HG02884 (cell line): ENCODE data around the gene PACRG.

Experiments
- ATAC-seq: cut with Tn5 transposase; IDR thresholded peaks from one replicate; pipeline ENCODE4 v1.9.1; 2021; ENCODE audit warnings: mild to moderate bottlenecking, moderate library complexity; ENCODE audit not compliant: unreplicated experiment

Gene PACRG

DNA sequence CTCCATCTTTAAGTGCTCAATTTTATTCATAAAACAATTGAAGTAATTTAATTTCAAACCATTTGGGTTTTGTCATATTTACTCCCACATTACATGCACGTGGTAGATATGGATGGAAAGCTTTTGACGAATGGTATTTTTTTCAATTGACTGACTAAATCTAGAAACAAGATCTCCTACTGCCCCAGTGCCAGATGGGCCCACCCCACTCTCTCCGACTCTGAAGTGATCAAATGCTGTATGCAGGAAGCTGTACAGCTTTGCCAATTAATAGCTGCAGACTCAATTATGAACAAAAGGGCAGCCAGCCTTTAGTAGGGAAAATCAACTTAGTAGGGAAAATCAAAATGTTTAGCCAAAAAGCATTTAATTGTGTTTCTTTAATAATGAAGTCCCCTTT lies 46.2 kb downstream of the PACRG start:
- ATAC-seq, result no peak

DNA sequence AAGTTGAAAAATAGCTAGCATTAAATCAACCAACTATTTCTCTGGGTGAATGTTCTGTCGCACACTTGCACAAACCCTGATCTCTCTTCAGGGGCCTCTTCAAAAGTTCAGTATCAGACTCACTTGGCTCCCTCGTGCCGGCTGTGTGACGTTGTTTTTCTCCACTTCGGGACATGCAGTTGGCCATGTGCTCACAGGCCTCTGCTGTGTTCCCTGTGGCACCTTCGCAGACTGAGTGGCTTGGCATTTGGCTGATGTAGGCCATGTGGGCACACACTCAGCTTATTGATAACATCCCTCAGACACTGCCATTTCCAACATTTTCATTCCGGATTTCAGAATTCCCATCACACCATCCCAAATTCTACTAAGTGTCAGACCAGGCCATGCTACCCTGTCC lies 49.3 kb downstream of the PACRG start:
- ATAC-seq, result no peak

- no peak for ATAC-seq
Observed at GRCh38 chr6:162778603-162779002, 50.8 kb downstream of the PACRG start.

GRCh38 chr6:162785632-162786242 lies 58.0 kb downstream of the PACRG start:
- ATAC-seq, result no peak

GRCh38 chr6:162798546-162799266 lies 70.9 kb downstream of the PACRG start:
- no peak for ATAC-seq

DNA sequence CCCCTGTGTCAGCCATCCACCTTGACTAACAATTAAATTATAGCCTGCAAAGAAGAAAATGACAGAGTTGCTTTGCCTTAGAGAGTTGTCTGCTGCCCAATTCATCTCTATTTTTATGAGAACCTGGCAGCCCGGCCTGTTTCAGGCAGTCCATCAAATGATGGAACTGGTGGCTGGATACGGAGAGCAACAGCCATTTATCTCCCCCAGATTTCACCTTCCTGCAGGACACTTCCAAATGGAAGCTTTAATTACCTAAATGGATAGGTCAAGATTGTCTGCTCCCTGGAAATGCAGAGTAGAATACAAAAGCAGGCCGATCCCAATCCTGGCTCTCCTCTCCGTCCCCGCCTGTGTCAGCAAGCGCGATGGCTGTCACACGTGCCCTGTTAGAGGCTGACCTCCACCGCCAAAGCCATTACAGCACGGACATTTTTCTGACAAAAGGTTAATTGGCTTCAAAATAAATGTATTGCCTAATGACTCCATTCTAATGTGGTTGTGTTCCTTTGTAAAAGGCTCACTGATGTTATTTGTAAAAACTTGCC lies 86.7 kb downstream of the PACRG start:
- ATAC-seq, result no peak

DNA sequence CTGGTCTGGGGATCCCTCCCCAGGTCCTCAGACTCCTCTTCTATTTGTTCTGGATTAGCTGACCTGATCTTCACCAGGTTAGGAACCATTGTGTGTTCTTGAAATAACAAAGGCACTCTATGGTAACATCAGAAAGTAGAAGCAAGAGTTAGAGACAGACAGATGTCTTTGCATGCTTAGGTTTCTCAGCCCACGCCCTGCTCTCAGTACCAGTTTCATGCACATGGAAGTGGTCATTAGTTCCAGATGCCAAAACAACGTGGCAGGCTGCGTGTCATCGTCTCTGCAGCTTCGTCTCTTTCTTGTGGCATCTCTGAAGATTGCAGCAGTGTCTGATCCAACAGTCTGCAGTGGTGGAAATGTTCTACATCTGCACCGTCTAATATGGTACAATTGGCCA lies 89.4 kb downstream of the PACRG start:
- ATAC-seq, result no peak

- ATAC-seq, result no peak
Observed at GRCh38 chr6:162819284-162819683, 91.5 kb downstream of the PACRG start.

GRCh38 chr6:162821102-162821501 lies 93.3 kb downstream of the PACRG start:
- no peak for ATAC-seq

DNA sequence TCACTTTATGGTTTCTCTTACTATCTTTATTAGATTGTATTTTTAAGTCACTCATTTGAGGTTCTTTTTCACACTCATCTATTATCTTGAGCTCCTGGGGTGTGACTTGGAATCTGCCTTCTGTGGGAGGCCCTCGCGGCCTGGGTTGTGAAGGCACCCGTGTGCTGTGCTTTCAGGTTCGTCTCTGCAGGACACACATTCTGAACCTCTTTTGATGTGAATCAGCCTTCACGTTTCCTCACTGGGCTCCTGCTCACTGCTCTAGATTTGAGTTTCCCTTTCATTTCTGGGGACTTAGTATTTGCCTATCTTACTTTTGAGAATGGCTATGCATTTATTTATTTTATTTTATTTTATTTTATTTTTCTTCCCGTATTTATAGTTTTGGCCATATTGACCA lies 97.8 kb downstream of the PACRG start:
- no peak for ATAC-seq

GRCh38 chr6:162829013-162829742 lies 101.4 kb downstream of the PACRG start:
- ATAC-seq, result no peak

DNA sequence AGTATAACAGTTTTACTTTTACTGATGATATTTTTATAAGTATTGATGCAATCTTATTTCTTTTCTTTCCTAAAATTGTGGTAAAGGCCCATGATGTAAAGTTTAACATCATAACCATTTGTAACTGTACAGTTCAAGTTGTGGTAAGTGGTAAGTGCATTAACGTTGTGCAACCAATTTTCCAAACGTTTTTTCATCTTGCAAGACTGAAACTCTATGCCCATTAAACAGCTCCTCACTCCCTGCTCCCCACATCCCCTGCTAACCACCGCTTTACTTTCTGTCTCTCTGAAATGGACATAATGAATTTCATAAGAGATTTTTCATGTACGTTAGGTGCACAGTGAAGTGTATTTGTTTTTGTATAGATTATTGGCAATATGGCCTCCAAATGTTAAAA lies 106.0 kb downstream of the PACRG start:
- no peak for ATAC-seq

GRCh38 chr6:162845972-162846371 lies 118.2 kb downstream of the PACRG start:
- no peak for ATAC-seq

GRCh38 chr6:162846723-162847122 lies 118.9 kb downstream of the PACRG start:
- ATAC-seq, result no peak

GRCh38 chr6:162849269-162849668 lies 121.5 kb downstream of the PACRG start:
- ATAC-seq, result no peak

GRCh38 chr6:162852192-162852591 lies 124.4 kb downstream of the PACRG start:
- no peak for ATAC-seq

DNA sequence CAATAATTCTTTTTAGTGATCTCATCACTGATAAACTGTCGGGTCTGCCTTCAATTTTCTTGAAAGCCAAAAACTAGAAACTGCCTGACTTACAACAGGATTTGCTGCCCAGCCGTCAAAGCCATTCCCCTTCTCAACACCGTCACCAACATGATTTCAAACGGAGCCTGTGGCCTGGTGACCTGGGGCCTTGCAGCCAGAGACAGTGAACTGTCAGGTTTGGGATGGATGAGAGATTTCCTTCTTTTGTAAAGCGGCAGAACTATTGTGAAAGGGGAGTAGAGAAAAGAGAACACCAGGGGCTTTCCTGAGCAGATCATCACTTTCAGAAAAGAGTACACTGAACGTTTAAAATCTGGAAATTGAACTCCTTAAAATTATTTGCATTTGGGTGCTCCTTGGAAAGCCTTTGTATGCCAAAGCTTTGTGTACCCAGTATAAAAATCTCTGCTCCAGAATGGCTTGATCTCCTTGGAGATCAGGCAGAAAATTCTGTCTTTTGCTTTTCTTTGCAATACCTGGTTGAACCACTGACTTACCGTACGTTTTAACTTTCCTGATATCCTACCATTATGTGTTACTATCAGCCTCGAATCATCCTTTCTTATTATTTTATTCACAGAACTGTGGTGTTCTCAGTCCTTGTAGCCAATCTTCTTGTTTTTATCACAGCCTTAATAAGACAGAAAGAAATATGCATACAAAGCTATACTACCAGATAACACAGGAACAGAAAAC lies 125.2 kb downstream of the PACRG start:
- ATAC-seq, result no peak

- ATAC-seq, result no peak
Observed at GRCh38 chr6:162854228-162854627, 126.5 kb downstream of the PACRG start.

DNA sequence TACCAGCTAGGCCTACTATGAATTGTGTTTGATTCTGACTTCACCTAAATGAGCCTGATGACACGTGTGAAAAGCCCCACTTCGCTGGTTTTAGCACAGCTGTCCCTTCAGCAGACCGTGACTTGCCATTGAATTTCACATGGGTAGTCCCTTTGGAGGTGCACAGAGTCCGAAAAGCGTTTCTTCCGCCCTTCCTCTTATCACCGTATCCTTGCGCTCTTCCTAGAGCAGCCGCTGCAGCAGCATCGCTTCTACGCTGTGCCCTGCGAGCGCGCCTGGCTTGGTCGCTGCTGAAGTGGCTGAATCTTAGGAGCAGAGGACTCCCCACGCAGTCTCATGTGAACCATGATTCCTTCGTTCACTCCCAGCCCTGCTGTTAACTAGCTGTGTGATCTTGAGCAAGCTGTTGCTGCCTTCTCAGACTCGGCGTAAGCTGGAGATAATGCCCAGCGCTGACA lies 127.0 kb downstream of the PACRG start:
- ATAC-seq, result no peak

GRCh38 chr6:162856885-162857284 lies 129.1 kb downstream of the PACRG start:
- ATAC-seq, result no peak

GRCh38 chr6:162857326-162857725 lies 129.6 kb downstream of the PACRG start:
- ATAC-seq, result no peak
